Measurements from ENCODE around the gene RAD9A. TPM values are rescaled to one million over a fixed set of nuclear protein-coding genes. Genes with fewer than 3 reads are reported as not detected.

Gene RAD9A
- total RNA-seq, 1 donor from 2014 or later: 12.1 TPM

- peaks cover 9% of the 10 kb centered on the region for H3K9me3 Mint-ChIP-seq (ENCODE audit: unreplicated experiment)
- no peak overlapping the region for H3K27ac Mint-ChIP-seq (ENCODE audit: unreplicated experiment)
- H3K27me3 Mint-ChIP-seq (ENCODE audit: unreplicated experiment): peaks cover 20% of the 10 kb centered on the region
- peaks cover 8% of the 10 kb centered on the region for H3K4me1 Mint-ChIP-seq (ENCODE audit: low read depth, unreplicated experiment)
- TF ChIP-seq, protein P1, sequence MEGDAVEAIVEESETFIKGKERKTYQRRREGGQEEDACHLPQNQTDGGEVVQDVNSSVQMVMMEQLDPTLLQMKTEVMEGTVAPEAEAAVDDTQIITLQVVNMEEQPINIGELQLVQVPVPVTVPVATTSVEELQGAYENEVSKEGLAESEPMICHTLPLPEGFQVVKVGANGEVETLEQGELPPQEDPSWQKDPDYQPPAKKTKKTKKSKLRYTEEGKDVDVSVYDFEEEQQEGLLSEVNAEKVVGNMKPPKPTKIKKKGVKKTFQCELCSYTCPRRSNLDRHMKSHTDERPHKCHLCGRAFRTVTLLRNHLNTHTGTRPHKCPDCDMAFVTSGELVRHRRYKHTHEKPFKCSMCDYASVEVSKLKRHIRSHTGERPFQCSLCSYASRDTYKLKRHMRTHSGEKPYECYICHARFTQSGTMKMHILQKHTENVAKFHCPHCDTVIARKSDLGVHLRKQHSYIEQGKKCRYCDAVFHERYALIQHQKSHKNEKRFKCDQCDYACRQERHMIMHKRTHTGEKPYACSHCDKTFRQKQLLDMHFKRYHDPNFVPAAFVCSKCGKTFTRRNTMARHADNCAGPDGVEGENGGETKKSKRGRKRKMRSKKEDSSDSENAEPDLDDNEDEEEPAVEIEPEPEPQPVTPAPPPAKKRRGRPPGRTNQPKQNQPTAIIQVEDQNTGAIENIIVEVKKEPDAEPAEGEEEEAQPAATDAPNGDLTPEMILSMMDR (IDR thresholded peaks at IDR 0.05; ENCODE audit: partially characterized antibody, unreplicated experiment): no peak
- no peak for DNase-seq
- no peak overlapping the region for H3K4me3 Mint-ChIP-seq (ENCODE audit: unreplicated experiment)
- H3K36me3 Mint-ChIP-seq (ENCODE audit: unreplicated experiment): no peaks in the 10 kb centered on the region
Observed at GRCh38 chr11:67369275-67369674, 22.5 kb upstream of the RAD9A start.

- peaks cover 8% of the 10 kb centered on the region for H3K4me1 Mint-ChIP-seq (ENCODE audit: low read depth, unreplicated experiment)
Observed at GRCh38 chr11:67369801-67370284, 21.9 kb upstream of the RAD9A start.

GRCh38 chr11:67370351-67371076, 21.3 kb upstream of the RAD9A start:
- peaks cover 8% of the 10 kb centered on the region for H3K4me1 Mint-ChIP-seq (ENCODE audit: low read depth, unreplicated experiment)

More at GRCh38 chr11:67369801-67370284, 21.9 kb upstream of the RAD9A start:
- Mint-ChIP-seq H3K36me3 (ENCODE audit: unreplicated experiment) (no peaks in the 10 kb centered on the region), H3K4me3 (ENCODE audit: unreplicated experiment) (no peak overlapping the region), H3K27ac (ENCODE audit: unreplicated experiment) (no peak overlapping the region), H3K9me3 (ENCODE audit: unreplicated experiment) (peaks cover 9% of the 10 kb centered on the region), H3K27me3 (ENCODE audit: unreplicated experiment) (peaks cover 22% of the 10 kb centered on the region)
- TF ChIP-seq, protein P1 (IDR thresholded peaks at IDR 0.05; ENCODE audit: partially characterized antibody, unreplicated experiment): no peak
- no peak for DNase-seq

GRCh38 chr11:67371189-67371910, 20.4 kb upstream of the RAD9A start:
- peak; percentile 47 for DNase-seq
- H3K4me3 Mint-ChIP-seq (ENCODE audit: unreplicated experiment): peak overlapping the region; percentile 83
- peaks cover 19% of the 10 kb centered on the region for H3K27me3 Mint-ChIP-seq (ENCODE audit: unreplicated experiment)
- no peaks in the 10 kb centered on the region for H3K36me3 Mint-ChIP-seq (ENCODE audit: unreplicated experiment)
- peaks cover 9% of the 10 kb centered on the region for H3K9me3 Mint-ChIP-seq (ENCODE audit: unreplicated experiment)
- TF ChIP-seq, protein P1 (IDR thresholded peaks at IDR 0.05; ENCODE audit: partially characterized antibody, unreplicated experiment): no peak
- H3K4me1 Mint-ChIP-seq (ENCODE audit: low read depth, unreplicated experiment): peaks cover 8% of the 10 kb centered on the region
- peak overlapping the region; percentile 18 for H3K27ac Mint-ChIP-seq (ENCODE audit: unreplicated experiment)

More at GRCh38 chr11:67370351-67371076, 21.3 kb upstream of the RAD9A start:
- H3K27me3 Mint-ChIP-seq (ENCODE audit: unreplicated experiment): peaks cover 22% of the 10 kb centered on the region
- no peak overlapping the region for H3K4me3 Mint-ChIP-seq (ENCODE audit: unreplicated experiment)
- TF ChIP-seq, protein P1 (IDR thresholded peaks at IDR 0.05; ENCODE audit: partially characterized antibody, unreplicated experiment): no peak
- no peaks in the 10 kb centered on the region for H3K36me3 Mint-ChIP-seq (ENCODE audit: unreplicated experiment)
- DNase-seq: no peak
- peak overlapping the region; percentile 8 for H3K27ac Mint-ChIP-seq (ENCODE audit: unreplicated experiment)
- H3K9me3 Mint-ChIP-seq (ENCODE audit: unreplicated experiment): peaks cover 9% of the 10 kb centered on the region

All from glutamatergic neuron (in vitro differentiated cells).